Body of pancreas (tissue), 4 donors: ENCODE measurements around the gene POLR3K. TPM values are rescaled to one million over a fixed set of nuclear protein-coding genes. Genes with fewer than 3 reads are reported as not detected.

Experiments used
- ATAC-seq: fragments of 150-250 bp; one replicate; pipeline ENCODE4 v1.9.1; 2016
- DNase-seq, 4 donors: peaks; one replicate each; pipeline ENCODE4 v3.0.0-alpha.2; 2019
- H3K27ac ChIP-seq, 4 donors: fragments of 200-600 bp; sonication (generic); 1 replicate in 3 of 4; 2 replicates in 1 of 4; pipeline versions ENCODE4 v1.5.1 to v1.6.1; 2016 to 2019; ENCODE audit warnings: mild to moderate bottlenecking in 1 of 4, mixed read lengths in 1 of 4, moderate library complexity in 1 of 4
- H3K27me3 ChIP-seq, 2 donors: fragments of 200-600 bp; sonication (generic); one replicate each; pipeline ENCODE4 v1.6.0; 2016; ENCODE audit warnings: mild to moderate bottlenecking in 1 of 2
- H3K36me3 ChIP-seq, 2 donors: fragments of 200-600 bp; sonication (generic); replicated peaks in 1 of 2; 2 replicates each; pipeline ENCODE4 v1.5.1; 2016; ENCODE audit warnings: low read depth in 2 of 2; ENCODE audit not compliant: insufficient read depth in 1 of 2
- H3K4me1 ChIP-seq: fragments of 200-600 bp; sonication (generic); one replicate; pipeline ENCODE4 v1.6.0; 2016
- H3K4me3 ChIP-seq, 2 donors: fragments of 200-600 bp; sonication (generic); 1 replicate in 1 of 2; 2 replicates in 1 of 2; pipeline ENCODE4 v1.5.1; 2016 to 2019
- H3K9me3 ChIP-seq, 3 donors: fragments of 200-600 bp; sonication (generic); 1 replicate in 2 of 3; 2 replicates in 1 of 3; pipeline ENCODE4 v1.5.1; 2016
- CTCF ChIP-seq, 7 experiments: fragments of 450-650 bp in 4 of 7; fragments of 200-600 bp in 3 of 7; sonication (generic) in 3 of 7; IDR thresholded peaks; one replicate each; pipeline ENCODE4 v1.5.1; 2016 to 2019; ENCODE audit warnings: antibody characterized with exemption in 7 of 7
- POLR2A ChIP-seq, 3 donors: fragments of 450-650 bp; IDR thresholded peaks; one replicate each; pipeline ENCODE4 v1.6.1; 2016; ENCODE audit warnings: antibody characterized with exemption in 3 of 3, mild to moderate bottlenecking in 2 of 3
- WGBS, 2 donors: methylation state at CpG; one replicate each; pipeline ENCODE4 v1.1.5; 2017; 5-methylcytosine and 5-hydroxymethylcytosine counted together
- intact Hi-C: fragments of 100-400 bp; cut with DNase I; formaldehyde crosslinking; loops from one replicate; pipeline ENCODE4 v1.15.1; 2023
- total RNA-seq, 2 donors: library from RNA; depleted of rRNA; stranded (reverse); fragments of >200 nt; gene quantifications; one replicate each; pipeline ENCODE4 v1.1.0, GENCODE V29; 2016

POLR3K gene
- total RNA-seq, 2 donors from 2014 or later: 2.6 to 5.6 TPM

- Histone ChIP-seq H3K9me3 (no peaks in the 10 kb centered on the region), H3K27ac (no peak overlapping the region), H3K36me3 (peaks cover 0 to 3% of the 10 kb centered on the region in 2 donors), H3K4me1 (peaks cover 7% of the 10 kb centered on the region), H3K4me3 (no peak overlapping the region), H3K27me3 (no peaks in the 10 kb centered on the region)
- no peak for ATAC-seq
- WGBS, 2 donors: 91 to 93% methylated on average over 17 to 22 of the region's 34 CpGs
- intact Hi-C loops: no loop called here
- no peak for TF ChIP-seq POLR2A (IDR thresholded peaks at IDR 0.05)
- TF ChIP-seq CTCF (IDR thresholded peaks at IDR 0.05): no peak
- DNase-seq: no peak
These were observed 9.0 kb upstream of the POLR3K start for GRCh38 chr16:62283-62967.

GRCh38 chr16:61879-62281 lies 8.5 kb upstream of the POLR3K start:
- 91 to 98% methylated on average over 30 to 32 of the region's 32 CpGs for WGBS, 2 donors
- Histone ChIP-seq H3K4me1 (peaks cover 7% of the 10 kb centered on the region), H3K27me3 (no peaks in the 10 kb centered on the region), H3K36me3 (peaks cover 0 to 3% of the 10 kb centered on the region in 2 donors), H3K27ac (no peak overlapping the region), H3K9me3 (no peaks in the 10 kb centered on the region), H3K4me3 (no peak overlapping the region)
- DNase-seq (no peak), ATAC-seq (no peak)
- no peak for TF ChIP-seq POLR2A (IDR thresholded peaks at IDR 0.05)
- no peak for TF ChIP-seq CTCF (IDR thresholded peaks at IDR 0.05)
- intact Hi-C loops: no loop called here

- ATAC-seq (no peak), DNase-seq (no peak)
- no peaks in the 10 kb centered on the region for H3K9me3 ChIP-seq
- H3K4me3 ChIP-seq: no peak overlapping the region
- no peaks in the 10 kb centered on the region for H3K27me3 ChIP-seq
- H3K4me1 ChIP-seq: peaks cover 7% of the 10 kb centered on the region
- TF ChIP-seq CTCF (IDR thresholded peaks at IDR 0.05) (no peak), POLR2A (IDR thresholded peaks at IDR 0.05) (no peak)
- no peak overlapping the region for H3K27ac ChIP-seq
- 83 to 89% methylated on average over 63 to 87 of the region's 89 CpGs for WGBS, 2 donors
- intact Hi-C loops: no loop called here
- peaks cover 0 to 3% of the 10 kb centered on the region in 2 donors for H3K36me3 ChIP-seq
These were observed 7.8 kb upstream of the POLR3K start for GRCh38 chr16:60929-61878.

- WGBS, 2 donors: 71 to 84% methylated on average over 8 to 11 of the region's 11 CpGs
- no peaks in the 10 kb centered on the region for H3K9me3 ChIP-seq
- no peak overlapping the region for H3K4me3 ChIP-seq
- no peaks in the 10 kb centered on the region for H3K4me1 ChIP-seq
- no peak for ATAC-seq
- no peaks in the 10 kb centered on the region for H3K27me3 ChIP-seq
- intact Hi-C loops: no loop called here
- peaks cover 0 to 3% of the 10 kb centered on the region in 2 donors for H3K36me3 ChIP-seq
- DNase-seq: no peak
- TF ChIP-seq CTCF (IDR thresholded peaks at IDR 0.05): no peak
- TF ChIP-seq POLR2A (IDR thresholded peaks at IDR 0.05): no peak
- H3K27ac ChIP-seq: no peak overlapping the region
These were observed 6.8 kb upstream of the POLR3K start for GRCh38 chr16:60166-60565.
